ENCODE data around the gene GAB2. TPM values are rescaled to one million over a fixed set of nuclear protein-coding genes. Genes with fewer than 3 reads are reported as not detected.

GAB2 gene
- total RNA-seq = 10 to 100 TPM; 23.3 to 65.6 (median 58.8) TPM

- no peak for TF ChIP-seq CTCF (IDR thresholded peaks at IDR 0.05; ENCODE audit: low read depth)
Measured at GRCh38 chr11:78417175-78417887, at the start of gene GAB2. TSS of gene GAB2 (minus strand) at chr11:78417820. CDS start at chr11:78417720, 100 bp downstream.

GRCh38 chr11:78467370-78467769 lies 49.8 kb upstream of the GAB2 start:
- no peak for TF ChIP-seq CTCF (IDR thresholded peaks at IDR 0.05; ENCODE audit: low read depth)

- TF ChIP-seq CTCF (IDR thresholded peaks at IDR 0.05; ENCODE audit: low read depth) = no peak
Measured at GRCh38 chr11:78465169-78465942, 47.7 kb upstream of the GAB2 start.

- TF ChIP-seq CTCF (IDR thresholded peaks at IDR 0.05; ENCODE audit: low read depth) = no peak
Measured at GRCh38 chr11:78460471-78460870, 42.9 kb upstream of the GAB2 start.

GRCh38 chr11:78459738-78460137 lies 42.1 kb upstream of the GAB2 start:
- TF ChIP-seq CTCF (IDR thresholded peaks at IDR 0.05; ENCODE audit: low read depth) = no peak

- TF ChIP-seq CTCF (IDR thresholded peaks at IDR 0.05; ENCODE audit: low read depth) = no peak
Measured at GRCh38 chr11:78457448-78457847, 39.8 kb upstream of the GAB2 start.

- TF ChIP-seq CTCF (IDR thresholded peaks at IDR 0.05; ENCODE audit: low read depth) = no peak
Measured at GRCh38 chr11:78453140-78453935, 35.7 kb upstream of the GAB2 start.

Data from subcutaneous adipose tissue (tissue), 4 donors.